Measurements from ENCODE around the gene DCAF4L1. TPM values are rescaled to one million over a fixed set of nuclear protein-coding genes. Genes with fewer than 3 reads are reported as not detected.

Gene DCAF4L1
- total RNA-seq, 4 donors from 2014 or later: under 0.01 to 0.30 (median 0.21) TPM; not detected in 1

DNA sequence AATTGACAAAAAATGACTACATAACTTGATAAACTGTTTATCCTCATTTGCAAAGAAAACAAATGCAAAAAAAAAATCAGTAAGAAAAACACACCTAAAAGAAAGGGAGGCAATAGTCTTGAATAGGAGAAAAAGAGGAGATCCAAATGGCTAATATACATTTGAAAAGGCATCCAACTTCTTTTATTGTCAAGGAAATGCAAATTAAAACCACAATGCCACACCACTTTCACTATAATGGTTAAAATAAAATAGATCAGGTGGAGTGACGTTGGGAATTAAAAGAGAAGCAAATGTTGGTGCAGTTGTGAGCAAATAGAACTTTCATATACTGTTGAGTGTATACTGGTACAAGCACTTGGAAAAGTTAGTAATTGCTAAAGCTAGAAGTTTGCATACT, 3.6 kb downstream of the DCAF4L1 start:
- H3K36me3 ChIP-seq: no peaks in the 10 kb centered on the region
- H3K4me1 ChIP-seq: peaks cover 0 to 16% (median 2%) of the 10 kb centered on the region in 4 donors
- H3K4me3 ChIP-seq: no peak overlapping the region
- H3K9me3 ChIP-seq: no peaks in the 10 kb centered on the region
- no peak for TF ChIP-seq EP300 (IDR thresholded peaks at IDR 0.05)
- no peak for TF ChIP-seq POLR2A (IDR thresholded peaks at IDR 0.05)
- TF ChIP-seq, protein P1, sequence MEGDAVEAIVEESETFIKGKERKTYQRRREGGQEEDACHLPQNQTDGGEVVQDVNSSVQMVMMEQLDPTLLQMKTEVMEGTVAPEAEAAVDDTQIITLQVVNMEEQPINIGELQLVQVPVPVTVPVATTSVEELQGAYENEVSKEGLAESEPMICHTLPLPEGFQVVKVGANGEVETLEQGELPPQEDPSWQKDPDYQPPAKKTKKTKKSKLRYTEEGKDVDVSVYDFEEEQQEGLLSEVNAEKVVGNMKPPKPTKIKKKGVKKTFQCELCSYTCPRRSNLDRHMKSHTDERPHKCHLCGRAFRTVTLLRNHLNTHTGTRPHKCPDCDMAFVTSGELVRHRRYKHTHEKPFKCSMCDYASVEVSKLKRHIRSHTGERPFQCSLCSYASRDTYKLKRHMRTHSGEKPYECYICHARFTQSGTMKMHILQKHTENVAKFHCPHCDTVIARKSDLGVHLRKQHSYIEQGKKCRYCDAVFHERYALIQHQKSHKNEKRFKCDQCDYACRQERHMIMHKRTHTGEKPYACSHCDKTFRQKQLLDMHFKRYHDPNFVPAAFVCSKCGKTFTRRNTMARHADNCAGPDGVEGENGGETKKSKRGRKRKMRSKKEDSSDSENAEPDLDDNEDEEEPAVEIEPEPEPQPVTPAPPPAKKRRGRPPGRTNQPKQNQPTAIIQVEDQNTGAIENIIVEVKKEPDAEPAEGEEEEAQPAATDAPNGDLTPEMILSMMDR (IDR thresholded peaks at IDR 0.05): no peak
- no peak overlapping the region for H3K27ac ChIP-seq
- no peaks in the 10 kb centered on the region for H3K27me3 ChIP-seq
- DNase-seq (ENCODE audit: low spot score in 2 of 2): no peak
- WGBS, 2 donors: 44 to 60% methylated on average over 1 of the region's 1 CpG

DNA sequence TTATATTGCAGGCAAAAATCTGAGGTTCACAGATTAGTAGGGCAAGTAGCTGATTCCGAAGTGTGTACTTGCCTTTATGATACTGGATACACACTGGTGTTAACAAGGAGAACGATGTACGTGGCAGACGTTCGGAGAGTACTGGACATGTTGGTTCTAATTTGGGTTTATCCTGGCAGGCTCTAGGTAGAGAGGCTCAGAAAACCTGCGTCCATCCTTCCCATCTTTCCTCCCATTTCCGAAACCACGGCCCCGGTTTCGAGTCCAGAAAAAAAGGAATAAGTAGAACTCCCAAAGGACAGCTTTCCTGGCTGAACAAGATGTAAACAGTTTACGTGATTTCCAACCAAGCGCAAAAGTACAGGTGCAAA, 8.4 kb downstream of the DCAF4L1 start:
- no peaks in the 10 kb centered on the region for H3K36me3 ChIP-seq
- no peaks in the 10 kb centered on the region for H3K9me3 ChIP-seq
- H3K4me3 ChIP-seq: peak overlapping the region; percentile 69 to 90 (median 84)
- no peak for DNase-seq (ENCODE audit: low spot score in 2 of 2)
- 0% methylated on average over 12 of the region's 12 CpGs for WGBS, 2 donors
- H3K4me1 ChIP-seq: peaks cover 0 to 44% (median 16%) of the 10 kb centered on the region in 4 donors
- TF ChIP-seq EP300 (IDR thresholded peaks at IDR 0.05) (no peak), POLR2A (IDR thresholded peaks at IDR 0.05) (no peak)
- TF ChIP-seq, protein P1 (IDR thresholded peaks at IDR 0.05): no peak
- peak overlapping the region; percentile 72 to 90 (median 89) for H3K27ac ChIP-seq
- no peaks in the 10 kb centered on the region for H3K27me3 ChIP-seq

DNA sequence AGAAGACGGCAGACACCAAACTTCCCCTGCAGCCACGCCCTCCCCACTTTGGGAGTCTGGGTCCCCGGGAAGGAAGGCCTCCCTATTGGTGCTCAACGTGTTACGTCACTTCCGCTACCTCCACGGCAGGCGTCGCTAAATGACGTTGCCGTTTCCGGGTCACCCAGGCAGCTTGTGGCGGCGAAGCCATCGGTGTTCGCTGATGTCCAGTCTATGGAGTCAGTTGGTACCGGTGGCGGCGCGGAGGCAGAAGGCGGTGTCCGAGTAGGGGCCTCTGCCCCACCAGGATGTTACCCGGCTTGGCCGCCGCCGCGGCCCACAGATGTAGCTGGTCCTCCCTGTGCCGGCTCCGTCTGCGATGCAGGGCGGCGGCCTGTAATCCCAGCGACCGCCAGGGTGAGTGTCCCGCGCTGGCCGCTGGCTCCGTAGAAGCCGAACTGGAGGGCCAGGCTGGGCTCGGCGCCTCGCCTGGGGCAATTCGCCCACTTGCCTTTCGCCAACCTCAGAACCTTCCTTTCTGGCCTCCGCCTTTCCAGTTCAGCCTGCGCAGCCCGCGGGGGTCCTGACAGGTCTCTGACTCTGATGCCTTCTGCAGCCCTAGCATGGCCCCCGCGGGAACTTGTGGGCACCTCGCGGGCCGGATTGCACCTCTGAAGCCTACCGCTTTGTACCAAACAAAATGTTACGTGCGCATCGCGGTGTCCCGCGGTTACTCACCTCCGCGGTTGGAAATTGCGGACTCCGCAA, 9.0 kb downstream of the DCAF4L1 start, which contains the start of gene SLC30A9:
SLC30A9 (plus strand) TSS at position 166 of the 747 bp plus-strand sequence; CDS start at position 288, 122 bp downstream.
- peak; percentile 89 to 95 for DNase-seq (ENCODE audit: low spot score in 2 of 2)
- peaks cover 0 to 44% (median 16%) of the 10 kb centered on the region in 4 donors for H3K4me1 ChIP-seq
- H3K27ac ChIP-seq: peak within 1 kb of the TSS; percentile 72 to 90 (median 89)
- peak; percentile 84 to 97 for TF ChIP-seq EP300 (IDR thresholded peaks at IDR 0.05)
- TF ChIP-seq POLR2A (IDR thresholded peaks at IDR 0.05): peak; percentile 64 to 86
- TF ChIP-seq, protein P1 (IDR thresholded peaks at IDR 0.05): peak; percentile 13 to 75 (median 38)
- no peaks in the 10 kb centered on the region for H3K9me3 ChIP-seq
- H3K4me3 ChIP-seq: peak within 1 kb of the TSS; percentile 69 to 90 (median 84)
- H3K27me3 ChIP-seq: no peaks in the 10 kb centered on the region
- WGBS, 2 donors: 0 to 1% methylated on average over 39 to 43 of the region's 64 CpGs
- no peaks in the 10 kb centered on the region for H3K36me3 ChIP-seq

DNA sequence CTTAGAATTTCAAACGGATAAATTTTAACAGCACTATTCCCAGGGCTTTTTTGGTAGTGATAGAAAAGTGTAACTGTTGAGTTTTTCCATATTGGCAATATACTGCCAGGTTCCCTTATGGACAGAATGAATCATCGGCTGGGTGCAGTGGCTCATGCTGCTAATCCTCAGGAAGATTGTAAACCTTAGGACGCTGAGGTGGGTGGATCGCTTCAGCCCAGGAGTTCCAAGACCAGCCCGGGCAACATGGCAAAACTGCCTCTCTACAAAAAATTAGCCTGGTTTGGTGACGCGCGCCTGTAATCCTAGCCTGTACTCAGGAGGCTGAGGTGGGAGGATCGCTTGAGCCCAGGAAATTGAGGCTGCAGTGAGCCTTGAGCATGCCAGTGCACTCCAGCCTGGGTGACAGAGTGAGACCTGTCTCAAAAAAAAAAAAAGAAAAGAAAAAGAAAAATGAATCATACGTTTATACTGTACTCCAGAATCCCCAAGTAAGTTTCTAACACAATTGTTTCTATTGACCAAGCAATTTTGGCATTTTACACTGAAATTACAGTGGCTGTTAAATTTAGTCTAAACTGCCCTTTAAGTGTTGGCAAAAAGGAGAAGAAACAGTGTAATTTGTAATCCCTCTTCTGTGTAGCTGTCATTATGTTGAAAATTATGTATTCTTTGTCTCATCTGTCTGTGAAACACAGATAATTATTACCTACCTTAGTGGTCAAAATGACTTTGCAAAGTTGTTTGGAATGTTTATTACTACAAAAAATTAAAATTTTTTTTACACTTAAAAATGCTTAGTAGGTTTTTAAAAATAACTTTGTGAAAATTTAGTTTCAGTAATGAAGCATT, 10.6 kb downstream of the DCAF4L1 start:
- peaks cover 0 to 44% (median 16%) of the 10 kb centered on the region in 4 donors for H3K4me1 ChIP-seq
- H3K9me3 ChIP-seq: no peaks in the 10 kb centered on the region
- no peak overlapping the region for H3K27ac ChIP-seq
- H3K4me3 ChIP-seq: no peak overlapping the region
- no peak for DNase-seq (ENCODE audit: low spot score in 2 of 2)
- H3K27me3 ChIP-seq: no peaks in the 10 kb centered on the region
- TF ChIP-seq, protein P1 (IDR thresholded peaks at IDR 0.05): no peak
- TF ChIP-seq EP300 (IDR thresholded peaks at IDR 0.05): no peak
- TF ChIP-seq POLR2A (IDR thresholded peaks at IDR 0.05): no peak
- H3K36me3 ChIP-seq: peaks cover 0 to 3% (median 0%) of the 10 kb centered on the region in 3 donors
- WGBS, 2 donors: 86% methylated on average over 10 of the region's 10 CpGs

Data from tibial nerve (tissue), 4 donors.